GM18520 (cell line): Measurements from ENCODE around the gene MRPL51.
"Not testable (repeated sequence)": the region's sequence is repeated elsewhere in the genome, so short reads cannot be mapped to it uniquely, and the experiment has no call there.

Source experiments
- ATAC-seq: cut with Tn5 transposase; IDR thresholded peaks from one replicate; pipeline ENCODE4 v1.9.1; 2021; ENCODE audit not compliant: unreplicated experiment

Gene MRPL51

GRCh38 chr12:6532051-6532926 lies 39.2 kb upstream of the MRPL51 start:
- ATAC-seq, result no peak

DNA sequence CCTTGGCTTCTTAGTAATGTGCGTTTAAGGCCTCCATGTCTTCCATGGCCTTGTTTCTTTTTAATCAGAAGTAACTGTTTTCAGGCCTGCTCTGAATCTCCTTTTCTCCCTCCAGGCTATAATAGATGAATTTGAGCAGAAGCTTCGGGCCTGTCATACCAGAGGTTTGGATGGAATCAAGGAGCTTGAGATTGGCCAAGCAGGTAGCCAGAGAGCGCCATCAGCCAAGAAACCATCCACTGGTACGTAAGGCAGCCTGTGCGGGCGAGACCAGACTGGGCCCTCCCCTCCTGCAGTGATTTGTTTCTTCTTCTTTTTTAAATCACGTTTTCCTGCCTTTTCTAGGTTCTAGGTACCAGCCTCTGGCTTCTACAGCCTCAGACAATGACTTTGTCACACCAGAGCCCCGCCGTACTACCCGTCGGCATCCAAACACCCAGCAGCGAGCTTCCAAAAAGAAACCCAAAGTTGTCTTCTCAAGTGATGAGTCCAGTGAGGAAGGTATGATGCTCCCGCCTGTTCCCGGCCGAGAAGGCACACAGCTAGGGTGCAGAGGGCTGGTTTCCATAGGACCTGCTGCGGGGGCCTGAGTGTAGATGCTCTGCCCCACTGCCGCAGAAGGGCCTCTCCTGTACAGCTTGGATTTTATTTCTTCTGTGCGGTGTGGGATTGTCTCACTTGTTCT lies 37.7 kb upstream of the MRPL51 start:
- ATAC-seq, result no peak

- ATAC-seq, result no peak
These were observed 36.3 kb upstream of the MRPL51 start for GRCh38 chr12:6529291-6529737.

DNA sequence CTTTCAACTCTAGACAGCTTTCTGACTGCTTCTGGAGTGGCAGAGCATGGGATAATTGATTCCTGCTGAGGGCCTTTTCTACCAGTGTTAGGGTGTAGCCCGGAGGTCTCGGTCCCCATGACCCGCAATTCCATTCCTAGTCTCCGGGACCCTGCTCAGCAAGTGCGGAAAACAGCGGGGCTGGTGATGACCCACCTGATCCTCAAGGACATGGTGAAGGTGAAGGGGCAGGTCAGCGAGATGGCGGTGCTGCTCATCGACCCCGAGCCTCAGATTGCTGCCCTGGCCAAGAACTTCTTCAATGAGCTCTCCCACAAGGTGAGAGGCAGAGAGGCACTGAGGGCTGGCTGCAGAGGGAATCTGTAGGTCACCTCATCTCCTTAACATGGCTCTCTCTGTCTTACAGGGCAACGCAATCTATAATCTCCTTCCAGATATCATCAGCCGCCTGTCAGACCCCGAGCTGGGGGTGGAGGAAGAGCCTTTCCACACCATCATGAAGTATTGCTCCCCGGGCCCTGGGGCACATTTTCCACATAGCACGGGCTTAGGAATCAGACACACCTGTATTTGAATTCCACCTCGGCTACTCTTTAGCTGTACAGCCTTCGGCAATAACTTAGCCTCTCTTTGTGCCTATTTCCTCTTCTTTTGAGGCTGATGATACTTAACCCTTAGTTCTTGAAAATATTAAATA lies 35.6 kb upstream of the MRPL51 start:
- no peak for ATAC-seq

DNA sequence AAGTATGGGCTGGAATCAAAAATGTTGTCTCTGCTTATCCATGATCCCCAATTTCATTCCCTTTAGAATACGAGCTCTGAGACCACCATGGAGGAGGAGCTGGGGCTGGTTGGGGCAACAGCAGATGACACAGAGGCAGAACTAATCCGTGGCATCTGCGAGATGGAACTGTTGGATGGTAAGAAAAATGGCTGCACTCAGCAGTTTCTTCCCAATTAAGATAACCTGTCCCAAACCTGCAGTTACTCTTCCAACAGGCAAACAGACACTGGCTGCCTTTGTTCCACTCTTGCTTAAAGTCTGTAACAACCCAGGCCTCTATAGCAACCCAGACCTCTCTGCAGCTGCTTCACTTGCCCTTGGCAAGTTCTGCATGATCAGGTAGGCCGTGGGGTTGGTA lies 34.6 kb upstream of the MRPL51 start:
- no peak for ATAC-seq

GRCh38 chr12:6526766-6527525 lies 33.9 kb upstream of the MRPL51 start:
- ATAC-seq, result no peak

GRCh38 chr12:6526201-6526600 lies 33.1 kb upstream of the MRPL51 start:
- no peak for ATAC-seq

DNA sequence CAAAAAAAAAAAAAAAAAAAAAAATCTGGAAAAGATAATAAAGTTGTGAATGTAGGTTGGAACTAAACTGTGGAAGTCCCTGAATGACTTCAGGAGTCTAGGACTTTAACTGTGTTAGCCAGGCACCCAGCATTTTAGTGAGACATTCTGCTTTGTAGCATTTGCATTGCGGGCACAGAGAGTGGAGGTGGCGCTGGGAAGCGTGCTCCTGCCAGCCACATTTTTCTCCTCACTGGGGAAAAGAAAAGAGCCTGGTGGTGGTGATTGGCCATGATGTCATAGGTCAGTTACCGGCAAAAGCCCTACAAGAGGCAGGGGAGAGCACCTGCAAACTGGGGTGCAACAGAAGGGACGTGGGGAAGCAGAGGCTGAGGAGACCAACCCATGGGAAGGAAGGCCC lies 31.6 kb upstream of the MRPL51 start:
- ATAC-seq, result no peak

GRCh38 chr12:6523708-6524107 lies 30.6 kb upstream of the MRPL51 start:
- no peak for ATAC-seq

- no peak for ATAC-seq
These were observed 29.1 kb upstream of the MRPL51 start for GRCh38 chr12:6522193-6522592.

- no peak for ATAC-seq
These were observed 27.1 kb upstream of the MRPL51 start for GRCh38 chr12:6520186-6520585.

DNA sequence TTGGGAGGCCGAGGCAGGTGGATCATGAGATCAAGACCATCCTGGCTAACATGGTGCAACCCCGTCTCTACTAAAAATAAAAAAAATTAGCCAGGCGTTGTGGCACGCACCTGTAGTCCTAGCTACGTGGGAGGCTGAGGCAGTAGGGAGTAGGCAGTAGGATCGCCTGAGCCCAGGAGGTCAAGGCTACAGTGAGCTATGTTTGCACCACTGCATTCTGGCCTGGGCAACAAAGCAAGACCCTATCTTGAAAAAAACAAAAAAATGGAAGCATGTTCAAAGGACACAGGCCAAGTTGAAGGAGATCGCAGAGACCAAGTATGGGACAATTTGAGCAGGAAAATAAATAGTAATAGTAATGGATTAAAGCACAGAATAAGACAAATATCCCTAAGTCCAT lies 15.0 kb upstream of the MRPL51 start:
- ATAC-seq, result no peak

DNA sequence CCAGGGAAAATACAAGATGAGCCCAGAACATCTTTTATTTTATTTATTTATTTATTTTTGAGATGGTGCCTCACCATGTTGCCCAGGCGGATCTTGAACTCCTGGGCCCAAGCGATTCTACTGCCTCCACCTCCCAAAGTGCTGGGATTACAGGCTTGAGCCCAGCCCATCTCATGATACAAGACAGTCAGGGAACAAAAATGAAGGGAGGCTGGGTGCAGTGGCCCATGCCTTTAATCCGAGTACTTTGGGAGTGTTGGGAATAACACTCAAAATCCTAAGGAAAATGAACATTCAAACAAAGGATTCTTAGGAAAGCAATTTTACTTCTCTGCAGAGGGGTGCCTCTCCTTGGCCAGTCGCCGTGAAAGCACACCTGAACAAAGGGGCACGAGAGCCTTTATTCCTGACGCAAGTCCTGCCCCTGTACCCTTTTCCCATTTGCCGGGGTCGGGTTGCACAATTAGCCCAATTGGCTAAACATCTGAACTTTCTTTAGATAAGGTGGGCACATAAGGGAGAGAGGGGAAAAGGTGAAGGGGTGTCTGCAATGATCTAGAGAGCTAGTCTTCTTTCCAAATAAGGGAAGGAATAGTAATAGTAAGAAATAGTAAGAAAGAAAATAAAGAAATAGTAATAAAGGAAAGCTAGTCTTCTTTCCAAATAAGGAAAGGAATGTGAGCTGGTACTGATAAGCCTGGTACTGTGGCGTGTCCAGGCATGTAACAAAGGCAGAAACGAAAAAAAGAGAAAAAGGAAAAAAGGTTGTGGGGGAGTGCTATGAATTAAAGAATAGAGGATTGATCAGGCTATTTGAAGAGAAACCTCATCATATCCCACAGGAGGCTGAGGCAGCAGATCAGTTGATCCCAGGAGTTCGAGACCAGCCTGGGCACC lies 14.3 kb upstream of the MRPL51 start:
- no peak for ATAC-seq

DNA sequence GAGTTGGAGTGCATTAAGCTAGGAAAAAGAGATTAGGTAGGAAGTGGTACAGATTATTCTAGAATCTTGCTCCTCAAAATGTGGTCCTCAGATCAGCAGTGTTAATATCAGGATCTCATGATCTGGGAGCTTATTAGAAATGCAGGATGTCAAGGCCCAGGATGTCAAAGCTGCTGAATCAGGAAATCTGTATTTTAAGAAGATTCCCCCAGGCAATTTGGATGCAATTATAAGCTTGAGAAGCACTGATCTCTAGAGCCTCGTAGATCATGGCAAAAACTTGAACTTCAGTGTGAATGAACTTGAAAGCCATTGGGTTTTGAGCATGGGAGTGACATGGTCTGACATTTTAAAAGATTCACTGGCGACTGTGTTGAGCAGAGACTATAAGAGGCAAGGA lies 7.4 kb upstream of the MRPL51 start:
- no peak for ATAC-seq

- ATAC-seq, result not testable (repeated sequence)
These were observed 4.2 kb upstream of the MRPL51 start for GRCh38 chr12:6497291-6497690.

DNA sequence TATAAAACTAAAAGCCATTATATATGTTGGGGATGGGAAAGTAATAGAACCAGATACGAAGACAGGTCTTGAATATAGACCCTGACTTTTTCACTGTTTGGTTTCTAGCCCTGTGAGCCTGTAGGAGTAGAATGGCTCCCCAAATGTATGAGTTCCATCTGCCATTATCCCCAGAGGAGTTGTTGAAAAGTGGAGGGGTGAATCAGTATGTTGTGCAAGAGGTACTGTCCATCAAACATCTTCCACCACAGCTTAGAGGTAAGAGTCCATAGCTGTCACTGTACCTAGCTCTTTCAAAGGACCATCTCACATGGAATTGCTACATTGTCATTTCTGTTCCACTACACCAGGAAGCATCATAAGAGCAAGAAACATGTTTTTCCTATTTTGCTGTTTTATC lies 1.9 kb upstream of the MRPL51 start:
- no peak for ATAC-seq

GRCh38 chr12:6494258-6494743 lies 1.2 kb upstream of the MRPL51 start:
- ATAC-seq, result no peak

DNA sequence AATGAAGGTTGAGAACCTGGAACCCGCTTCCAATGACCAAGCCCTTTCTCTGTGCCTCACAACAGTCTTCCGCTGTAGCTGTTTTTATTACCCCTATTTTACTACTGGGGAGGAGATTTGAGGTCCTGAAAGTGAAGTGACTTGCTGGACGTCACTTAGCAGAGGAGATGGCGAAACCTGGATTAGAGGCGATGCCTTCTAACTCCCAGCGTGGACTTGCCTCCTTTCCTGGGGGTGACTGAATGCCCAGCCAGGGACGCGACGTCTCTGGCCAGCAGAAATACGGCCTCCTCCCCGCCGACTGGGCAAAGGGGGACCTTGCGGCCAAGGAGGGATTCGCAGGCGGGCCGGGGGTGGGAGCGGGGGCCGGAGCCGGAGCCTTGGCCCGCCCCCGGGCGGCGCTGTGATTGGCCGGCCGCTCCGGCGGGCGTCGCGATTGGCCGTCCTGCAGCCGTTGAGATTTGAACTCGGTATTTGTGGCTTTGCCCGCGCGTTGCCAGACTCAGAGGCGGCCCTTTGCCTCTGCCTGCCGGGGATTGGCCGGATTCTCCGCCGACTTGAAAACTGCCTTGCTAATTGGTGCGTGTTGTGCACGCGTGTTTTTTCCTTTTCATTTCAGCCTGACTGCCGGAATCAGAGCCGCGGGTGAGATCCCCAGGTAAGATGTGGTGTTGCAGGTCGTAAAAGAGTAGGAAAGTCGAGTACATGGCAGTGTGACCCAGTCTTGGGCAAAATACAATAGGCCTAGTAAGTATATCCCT lies 615 bp upstream of the MRPL51 start, which contains the start of gene NCAPD2:
NCAPD2 (plus strand) TSS at position 606 of the 761 bp plus-strand sequence. CDS start 997 bp downstream, outside the sequence.
- ATAC-seq, result peak; percentile 92

GRCh38 chr12:6490673-6491072 lies 2.4 kb downstream of the MRPL51 start:
- not testable (repeated sequence) for ATAC-seq
